Urinary bladder (tissue), 4 donors: ENCODE results near the gene ZDHHC13. TPM values are rescaled to one million over a fixed set of nuclear protein-coding genes. Genes with fewer than 3 reads are reported as not detected.

Experiments
- DNase-seq: peaks from one replicate; pipeline ENCODE4 v3.0.0-alpha.2; 2015; ENCODE audit errors: extremely low spot score
- H3K27ac ChIP-seq: one replicate; pipeline ENCODE4 v1.5.1; 2013; ENCODE audit warnings: low read depth, mild to moderate bottlenecking, moderate library complexity
- H3K36me3 ChIP-seq: one replicate; pipeline ENCODE4 v1.6.1; 2013; ENCODE audit warnings: mild to moderate bottlenecking, moderate library complexity; ENCODE audit not compliant: insufficient read depth
- H3K4me1 ChIP-seq: one replicate; pipeline ENCODE4 v1.6.1; 2013; ENCODE audit warnings: mild to moderate bottlenecking, moderate library complexity; ENCODE audit not compliant: insufficient read depth
- H3K4me3 ChIP-seq: one replicate; pipeline ENCODE4 v1.5.1; 2013; ENCODE audit warnings: low read depth, low read length
- WGBS: extraction: QIAGEN DNeasy Blood & Tissue Kit; methylation state at CpG from one replicate; pipeline ENCODE4 v1.1.7; 2013; 5-methylcytosine and 5-hydroxymethylcytosine counted together
- polyA plus RNA-seq: library from polyadenylated mRNA; stranded (reverse); fragments of 200-250 nt; gene quantifications from one replicate; pipeline ENCODE4 v1.2.3, GENCODE V29; 2013
- total RNA-seq: library from RNA; depleted of rRNA; stranded (reverse); fragments of >200 nt; gene quantifications from one replicate; pipeline ENCODE4 v1.2.3, GENCODE V29; 2014
- donor health status: healthy with polysubstance abuse.
- donor health status: healthy.

Gene ZDHHC13
- total and polyA plus RNA-seq, 2 donors, result 10.2 to 26.5 TPM

DNA sequence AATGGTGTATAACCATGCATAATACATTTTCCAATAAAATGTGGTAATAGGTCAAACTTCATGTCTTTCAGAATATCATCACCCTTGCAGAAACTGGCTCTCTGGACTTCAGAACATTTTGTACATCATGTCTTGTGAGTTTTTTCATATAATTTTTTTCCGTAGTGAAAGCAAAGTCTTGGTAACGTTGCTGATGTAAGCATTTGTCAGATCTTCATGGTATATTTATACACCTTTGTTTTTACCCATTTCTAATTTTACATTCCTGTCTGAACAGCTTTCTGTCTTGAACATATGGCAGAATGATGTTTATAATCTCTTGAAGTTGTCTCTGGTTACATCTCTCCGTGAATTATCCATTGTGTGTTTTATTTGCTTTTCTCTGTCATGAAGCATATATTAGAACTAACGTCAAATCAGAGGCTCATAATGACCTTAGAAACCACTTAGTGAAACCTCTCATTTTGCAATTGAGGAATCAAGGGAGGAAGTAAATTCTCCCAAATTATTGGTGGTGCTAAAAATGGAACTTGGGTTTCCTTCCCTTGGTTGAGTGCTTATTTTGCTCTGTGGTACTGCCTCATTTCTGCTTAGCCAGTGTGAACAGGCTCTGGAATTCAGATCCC is 47.4 kb downstream of the ZDHHC13 start:
- no peak for DNase-seq
- WGBS, result 90% methylated on average over 4 of the region's 4 CpGs
- no peak overlapping the region for H3K4me3 ChIP-seq
- no peaks in the 10 kb centered on the region for H3K4me1 ChIP-seq
- H3K36me3 ChIP-seq, result peaks cover 9% of the 10 kb centered on the region
- no peak overlapping the region for H3K27ac ChIP-seq

DNA sequence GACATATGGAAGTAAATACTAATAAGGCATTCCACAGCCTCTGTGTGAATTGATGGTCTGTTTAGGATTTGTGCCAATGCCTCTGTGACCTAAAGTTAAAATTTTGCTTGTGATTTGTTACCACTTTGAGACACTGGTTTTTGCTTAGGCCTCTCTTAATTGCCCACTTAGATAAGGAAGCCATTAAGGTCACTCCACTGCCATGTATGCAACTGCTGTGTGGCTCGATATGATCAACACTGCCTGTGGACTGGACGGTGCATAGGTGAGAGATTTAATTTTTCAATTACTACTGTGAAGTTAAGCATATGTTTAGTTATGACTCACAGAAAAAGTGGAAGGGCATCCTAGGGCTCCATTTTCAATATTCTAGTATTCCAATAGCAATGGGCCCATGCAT is 47.9 kb downstream of the ZDHHC13 start:
- Histone ChIP-seq H3K4me1 (no peaks in the 10 kb centered on the region), H3K4me3 (no peak overlapping the region), H3K27ac (no peak overlapping the region), H3K36me3 (peaks cover 11% of the 10 kb centered on the region)
- 87% methylated on average over 2 of the region's 2 CpGs for WGBS
- DNase-seq, result no peak

DNA sequence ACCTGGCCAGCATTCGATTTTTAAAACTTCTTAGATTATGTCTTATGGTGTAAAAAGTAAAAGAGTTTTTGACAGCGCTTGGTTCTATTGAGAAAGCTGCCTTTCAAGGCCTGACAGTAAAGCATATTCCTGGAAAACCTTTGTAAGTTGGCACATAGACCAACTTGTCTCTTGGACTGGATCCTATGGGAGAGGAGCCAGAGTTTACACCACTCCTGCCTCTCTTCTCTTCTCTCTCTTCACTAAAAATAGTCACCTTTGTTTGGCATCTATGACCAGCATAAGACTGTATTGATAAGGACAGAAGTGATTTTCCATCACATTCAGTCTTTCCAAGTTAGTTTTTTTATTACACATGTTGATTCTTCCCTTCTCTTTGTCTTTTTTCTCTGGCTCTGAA is 51.1 kb downstream of the ZDHHC13 start:
- Histone ChIP-seq H3K27ac (no peak overlapping the region), H3K4me3 (no peak overlapping the region), H3K36me3 (peaks cover 12% of the 10 kb centered on the region), H3K4me1 (no peaks in the 10 kb centered on the region)
- 89% methylated on average over 2 of the region's 2 CpGs for WGBS
- DNase-seq, result no peak

DNA sequence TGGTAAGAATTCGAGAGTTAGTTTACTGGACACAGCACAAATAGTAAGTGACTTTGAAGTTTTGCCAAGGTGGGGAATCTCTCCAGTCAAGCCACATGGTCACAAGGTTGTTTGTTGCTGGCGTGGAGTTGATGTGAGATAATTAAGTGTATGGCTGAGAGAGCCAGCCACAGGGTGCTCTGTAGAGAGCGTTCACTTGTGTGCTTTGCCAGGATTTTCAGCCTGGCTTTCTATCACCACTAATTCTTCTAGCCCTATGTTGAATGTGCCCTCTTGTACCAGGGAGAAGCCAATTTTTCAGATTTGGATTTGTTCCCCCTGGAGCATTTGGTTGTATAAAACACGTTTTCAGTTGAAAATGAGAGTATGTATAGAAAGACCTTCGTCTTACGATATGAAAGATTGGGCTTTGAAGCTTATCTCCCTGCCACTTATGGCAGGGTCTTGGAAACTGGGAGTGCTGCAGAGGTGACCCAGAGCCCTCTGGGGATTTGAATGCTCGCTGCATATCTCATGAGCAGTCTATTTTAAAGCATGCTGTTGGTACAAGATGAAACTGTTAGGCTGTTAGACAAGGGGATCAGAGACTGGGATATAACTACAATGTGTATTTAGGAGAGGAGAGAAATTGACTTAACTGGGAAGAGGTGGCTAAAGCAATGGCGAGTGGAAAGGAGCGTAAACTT is 56.2 kb downstream of the ZDHHC13 start:
- no peak overlapping the region for H3K4me3 ChIP-seq
- peaks cover 4% of the 10 kb centered on the region for H3K36me3 ChIP-seq
- 79% methylated on average over 9 of the region's 9 CpGs for WGBS
- no peaks in the 10 kb centered on the region for H3K4me1 ChIP-seq
- H3K27ac ChIP-seq, result no peak overlapping the region
- no peak for DNase-seq

DNA sequence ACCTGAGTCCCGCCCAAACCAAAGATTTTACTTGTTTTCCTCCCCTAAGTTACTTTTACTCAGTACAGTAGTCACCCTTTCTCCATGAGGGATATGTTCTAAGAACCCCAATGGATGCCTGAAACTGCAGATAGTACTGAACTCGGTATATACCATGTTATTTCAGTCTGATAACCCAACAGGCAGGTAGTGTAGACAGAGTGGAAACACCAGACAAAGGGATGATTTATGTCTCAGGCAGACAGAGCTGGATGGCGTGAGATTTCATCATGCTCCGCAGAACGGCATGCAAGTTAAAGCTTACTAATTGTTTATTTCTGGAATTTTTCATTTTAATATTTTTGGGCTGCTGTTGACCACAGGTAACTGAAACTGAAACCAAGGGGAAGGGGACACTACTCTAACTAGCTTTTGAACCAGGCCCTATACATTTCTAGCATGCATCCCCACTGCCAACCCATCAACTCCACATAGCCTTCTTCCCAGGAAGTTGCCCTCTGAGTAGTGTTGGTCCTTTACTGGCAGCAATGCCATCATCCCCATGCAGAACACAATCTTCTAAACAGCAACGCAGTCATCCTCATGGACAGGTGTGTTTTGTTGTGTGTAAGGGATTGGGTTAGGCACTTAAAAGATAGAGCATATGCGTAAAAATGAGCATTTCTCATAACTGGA is 57.1 kb downstream of the ZDHHC13 start:
- DNase-seq, result no peak
- Histone ChIP-seq H3K36me3 (peaks cover 4% of the 10 kb centered on the region), H3K4me1 (no peaks in the 10 kb centered on the region), H3K4me3 (no peak overlapping the region), H3K27ac (no peak overlapping the region)
- 97% methylated on average over 7 of the region's 7 CpGs for WGBS

DNA sequence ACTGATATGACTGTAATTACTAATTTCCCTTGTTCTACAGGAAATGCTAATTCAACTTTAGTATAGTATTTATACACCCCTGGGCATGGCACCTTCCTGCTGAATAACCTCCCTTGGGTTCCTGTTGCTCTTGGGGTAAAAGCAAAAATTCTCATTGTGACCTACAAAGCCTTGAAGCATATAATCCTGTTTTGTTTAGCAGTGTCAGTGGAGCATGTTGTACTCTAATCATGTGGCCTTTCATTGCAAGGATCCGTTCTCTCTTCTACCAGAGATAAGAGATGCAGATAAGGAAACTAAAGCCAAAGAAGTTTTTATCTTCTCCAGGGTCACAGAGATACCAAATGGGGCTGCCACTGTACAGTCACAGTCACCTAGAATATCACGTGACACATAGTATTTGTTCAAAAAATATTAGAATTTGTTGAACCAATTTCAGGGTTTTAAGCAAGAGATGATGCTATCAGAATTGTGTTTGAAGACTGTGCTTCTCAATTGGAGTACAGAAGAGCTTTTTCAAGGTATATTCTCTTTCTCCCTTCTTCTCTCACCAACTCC is 59.7 kb downstream of the ZDHHC13 start:
- Histone ChIP-seq H3K4me1 (no peaks in the 10 kb centered on the region), H3K4me3 (no peak overlapping the region), H3K36me3 (no peaks in the 10 kb centered on the region), H3K27ac (no peak overlapping the region)
- WGBS, result 61% methylated on average over 2 of the region's 2 CpGs
- no peak for DNase-seq

DNA sequence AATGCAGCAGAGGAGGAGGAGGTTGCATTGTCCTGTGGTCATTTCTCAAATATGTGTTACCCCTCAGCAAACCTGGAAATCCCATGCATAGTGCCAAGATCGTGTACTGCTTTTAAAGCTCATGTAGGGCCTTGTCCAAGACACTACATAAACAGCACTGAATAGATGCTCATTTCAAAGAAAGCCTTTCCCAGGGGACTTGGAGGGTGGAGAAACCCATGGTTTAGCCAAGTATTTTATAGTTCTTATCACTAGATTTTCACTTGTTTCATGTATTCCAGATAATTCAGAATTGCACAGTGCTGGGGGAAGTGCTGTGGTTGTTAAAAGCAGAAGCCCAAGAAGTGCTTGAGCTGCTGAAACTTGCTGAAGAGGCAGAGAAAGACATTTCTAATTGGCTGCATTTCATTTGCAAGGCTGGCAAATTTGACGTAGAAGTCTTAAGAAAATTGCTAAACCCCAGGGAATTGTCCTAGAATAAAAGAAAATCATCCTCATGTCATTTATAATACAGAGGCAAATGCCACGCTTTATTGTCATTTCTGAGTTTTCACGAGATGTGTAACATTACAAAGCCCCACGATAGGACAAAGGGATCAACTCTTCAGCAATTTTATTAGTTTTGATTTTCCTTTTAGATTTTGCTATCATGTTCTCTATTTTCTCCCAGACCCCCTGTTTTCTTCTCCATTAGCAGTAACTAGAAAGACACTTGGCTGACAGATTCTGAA is 64.7 kb downstream of the ZDHHC13 start:
- Histone ChIP-seq H3K27ac (no peak overlapping the region), H3K4me1 (no peaks in the 10 kb centered on the region), H3K36me3 (no peaks in the 10 kb centered on the region), H3K4me3 (no peak overlapping the region)
- WGBS, result 56% methylated on average over 5 of the region's 5 CpGs
- DNase-seq, result no peak

DNA sequence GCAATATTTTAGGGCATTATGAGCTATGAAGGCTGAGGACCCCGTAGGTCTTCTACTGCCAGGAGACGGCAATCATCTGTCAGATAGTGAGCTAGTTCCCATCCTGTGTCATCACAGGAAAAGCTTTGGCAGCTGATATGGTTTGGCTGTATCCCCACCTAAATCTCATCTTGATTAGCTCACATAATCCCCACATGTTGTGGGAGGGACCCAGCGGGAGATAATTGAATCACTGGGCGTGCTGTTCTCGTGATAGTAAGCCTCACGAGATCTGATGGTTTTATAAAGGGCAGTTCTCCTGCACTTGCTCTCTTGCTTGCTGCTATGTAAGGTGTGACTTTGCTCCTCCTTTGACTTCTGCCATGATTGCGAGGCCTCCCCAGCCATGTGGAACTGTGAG is 66.7 kb downstream of the ZDHHC13 start:
- DNase-seq, result no peak
- Histone ChIP-seq H3K4me3 (no peak overlapping the region), H3K4me1 (no peaks in the 10 kb centered on the region), H3K27ac (no peak overlapping the region), H3K36me3 (no peaks in the 10 kb centered on the region)
- 67% methylated on average over 7 of the region's 7 CpGs for WGBS

DNA sequence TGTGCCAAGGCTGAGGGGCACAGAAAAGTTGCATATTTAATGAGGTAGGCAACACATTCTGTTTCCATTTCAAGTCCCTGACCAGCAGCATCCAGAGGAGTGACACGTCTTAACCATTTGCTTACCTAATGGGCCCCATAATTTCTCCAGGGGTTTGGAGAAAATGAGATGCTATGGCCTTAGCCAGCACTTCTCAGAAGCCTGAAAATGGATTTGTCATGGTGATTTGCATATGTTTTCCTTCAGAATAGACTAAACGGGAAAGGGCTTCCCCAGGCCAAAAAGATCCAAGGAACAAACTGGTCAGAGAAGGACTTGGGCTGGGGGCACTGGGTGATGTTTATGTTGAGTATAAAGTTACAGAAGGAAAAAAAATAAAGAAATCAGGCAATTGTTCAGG is 68.1 kb downstream of the ZDHHC13 start:
- H3K36me3 ChIP-seq, result no peaks in the 10 kb centered on the region
- H3K4me1 ChIP-seq, result no peaks in the 10 kb centered on the region
- H3K4me3 ChIP-seq, result no peak overlapping the region
- no peak overlapping the region for H3K27ac ChIP-seq
- DNase-seq, result no peak
- WGBS, result 74% methylated on average over 2 of the region's 2 CpGs

DNA sequence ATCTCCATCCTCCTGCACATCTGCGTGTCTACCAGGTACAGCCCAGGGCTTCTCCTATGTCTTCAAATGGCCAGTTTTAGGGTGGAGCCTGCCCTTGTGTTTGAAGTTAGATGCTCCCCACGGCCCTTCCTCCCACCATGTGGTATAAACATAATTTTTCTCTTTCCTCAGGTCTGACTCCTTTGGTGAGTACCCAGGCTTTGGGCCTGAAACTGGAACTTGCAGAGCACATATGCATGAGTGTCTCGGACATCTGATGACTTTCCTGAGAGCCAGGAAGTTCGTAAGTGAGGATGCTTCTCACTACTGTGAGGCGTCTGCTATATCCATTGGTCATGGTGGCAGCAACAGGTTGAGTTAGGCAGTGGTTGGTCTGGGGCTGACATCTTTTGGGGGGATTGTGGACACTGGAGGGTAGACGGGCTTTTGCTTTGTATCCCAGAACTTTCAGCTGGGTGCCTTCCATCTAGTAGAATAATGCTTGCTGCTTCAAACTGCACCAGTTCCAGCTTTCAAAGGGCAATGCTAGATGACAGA is 68.6 kb downstream of the ZDHHC13 start:
- Histone ChIP-seq H3K36me3 (no peaks in the 10 kb centered on the region), H3K27ac (no peak overlapping the region), H3K4me3 (no peak overlapping the region), H3K4me1 (no peaks in the 10 kb centered on the region)
- no peak for DNase-seq
- WGBS, result 70% methylated on average over 6 of the region's 6 CpGs

DNA sequence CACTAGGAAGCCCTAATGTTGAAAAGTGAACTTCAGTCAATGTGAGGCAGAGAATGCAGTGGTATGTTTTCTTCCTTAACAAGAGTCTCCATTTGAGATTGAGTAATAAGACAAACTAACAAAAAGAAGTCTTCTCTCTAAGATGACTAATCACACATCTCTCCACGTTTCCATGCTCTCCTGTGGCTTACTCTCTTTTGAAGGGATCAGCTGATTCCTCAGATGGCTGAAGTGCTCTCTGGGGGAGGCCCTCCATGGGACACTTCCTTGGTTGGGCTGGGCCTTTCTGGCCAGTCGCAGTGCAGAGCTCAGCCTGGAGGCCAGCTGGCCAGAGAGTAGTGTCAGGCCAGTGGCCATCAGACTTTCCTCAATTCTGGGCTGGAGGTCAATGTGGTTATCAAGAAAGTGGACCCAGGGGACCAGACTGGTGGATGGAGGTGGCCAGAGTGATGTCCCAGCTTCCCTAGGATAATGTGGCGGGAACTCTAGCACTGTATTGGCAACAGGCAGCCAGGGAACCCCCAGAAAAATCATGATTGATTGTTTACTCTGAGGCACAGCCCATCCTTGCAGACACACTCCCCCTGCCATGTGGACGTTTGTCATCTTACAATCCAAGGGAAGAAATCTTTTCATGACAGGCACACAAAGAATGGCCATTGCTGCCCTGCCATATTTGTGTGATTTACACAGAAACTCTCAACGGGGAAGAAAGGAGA is 70.3 kb downstream of the ZDHHC13 start:
- Histone ChIP-seq H3K4me3 (no peak overlapping the region), H3K4me1 (no peaks in the 10 kb centered on the region), H3K36me3 (no peaks in the 10 kb centered on the region), H3K27ac (no peak overlapping the region)
- no peak for DNase-seq
- WGBS, result 76% methylated on average over 5 of the region's 5 CpGs

DNA sequence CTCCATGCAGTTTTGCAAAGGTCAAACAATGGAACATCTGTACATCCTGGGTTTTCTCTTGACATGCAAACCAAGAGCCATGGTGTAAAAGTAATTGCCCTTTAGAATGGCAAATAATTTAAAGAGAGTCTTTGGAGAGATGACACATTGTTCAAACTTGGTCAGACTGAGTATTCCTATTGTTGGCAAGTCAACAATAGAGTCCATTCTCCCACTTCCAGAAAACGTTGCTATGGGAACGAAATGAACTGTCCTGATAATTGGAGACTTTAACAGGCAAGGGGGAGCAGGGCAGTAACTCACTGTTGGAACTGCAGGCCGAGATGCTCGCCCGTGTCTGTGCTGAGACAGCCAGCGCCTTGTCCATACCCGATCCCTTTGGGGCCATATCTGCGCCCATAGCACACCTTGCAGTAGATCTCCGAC is 70.9 kb downstream of the ZDHHC13 start:
- Histone ChIP-seq H3K4me3 (no peak overlapping the region), H3K36me3 (no peaks in the 10 kb centered on the region), H3K27ac (no peak overlapping the region), H3K4me1 (no peaks in the 10 kb centered on the region)
- WGBS, result 89% methylated on average over 9 of the region's 9 CpGs
- DNase-seq, result no peak
